IMR-90 (cell line): ENCODE results near the gene CFAP61. TPM values are rescaled to one million over a fixed set of nuclear protein-coding genes. Genes with fewer than 3 reads are reported as not detected.

Experiments used
- ATAC-seq: fragments of 200-7000 bp; cut with Tn5 transposase; 2 replicates; pipeline ENCODE4 v1.9.1; 2020; ENCODE audit warnings: low read depth, mild to moderate bottlenecking, moderate library complexity
- BruUV-seq: library from RNA; stranded (reverse); fragments of 400-500 nt; replicated peaks from 2 replicates; lab custom pipeline; 2021; lab: Mats Ljungman, UMichigan
- CTCF ChIA-PET: fragments of 300-600 bp; formaldehyde crosslinking; extraction: SDS; loops from one replicate; lab custom pipeline; 2021; ENCODE audit warnings: antibody characterized with exemption; lab: Yijun Ruan, JAX
- POLR2A ChIA-PET: fragments of 300-600 bp; sonication (Branson Sonifier 250); formaldehyde crosslinking; loops from one replicate; lab custom pipeline; 2022; ENCODE audit warnings: antibody characterized with exemption; ENCODE audit not compliant: unreplicated experiment; lab: Charles Lee
- DNase-seq: peaks from one replicate; pipeline ENCODE4 v3.0.0; 2013
- H2AFZ ChIP-seq: replicated peaks from 2 replicates; pipeline ENCODE3; 2013; ENCODE audit warnings: low read length, mild to moderate bottlenecking; ENCODE audit not compliant: poor library complexity
- H2AK5ac ChIP-seq: 2 replicates; pipeline ENCODE4 v1.6.1; 2013; ENCODE audit warnings: low read depth, low read length, inconsistent platforms
- H2AK9ac ChIP-seq: replicated peaks from 2 replicates; pipeline ENCODE3; 2013; ENCODE audit warnings: mild to moderate bottlenecking, low read depth, low read length, moderate library complexity; ENCODE audit not compliant: poor library complexity
- H2BK120ac ChIP-seq: 2 replicates; pipeline ENCODE4 v1.6.1; 2013; ENCODE audit warnings: low read depth, low read length, inconsistent platforms
- H2BK15ac ChIP-seq: 3 replicates; pipeline ENCODE4 v1.6.1; 2013; ENCODE audit warnings: low read depth, low read length, inconsistent platforms
- H2BK20ac ChIP-seq: 2 replicates; pipeline ENCODE4 v1.6.1; 2013; ENCODE audit warnings: low read depth, mild to moderate bottlenecking, inconsistent platforms, low read length, moderate library complexity
- H2BK5ac ChIP-seq: 2 replicates; pipeline ENCODE4 v1.6.1; 2013; ENCODE audit warnings: mild to moderate bottlenecking, low read depth, low read length, inconsistent platforms; ENCODE audit not compliant: poor library complexity, severe bottlenecking
- H3K14ac ChIP-seq: replicated peaks from 2 replicates; pipeline ENCODE4 v1.6.1; 2013; ENCODE audit warnings: low read depth, low read length, inconsistent platforms
- H3K18ac ChIP-seq: 2 replicates; pipeline ENCODE4 v1.6.1; 2013; ENCODE audit warnings: low read depth, low read length, control low read depth
- H3K23ac ChIP-seq: 2 replicates; pipeline ENCODE4 v1.6.1; 2013; ENCODE audit warnings: low read depth, low read length, inconsistent platforms
- H3K27ac ChIP-seq: 2 replicates; pipeline ENCODE4 v1.5.1; 2013; ENCODE audit warnings: mild to moderate bottlenecking, control low read depth, low read length; ENCODE audit not compliant: insufficient read depth
- H3K27me3 ChIP-seq: 2 replicates; pipeline ENCODE4 v1.6.1; 2013; ENCODE audit warnings: low read length; ENCODE audit not compliant: control insufficient read depth, insufficient read depth
- H3K36me3 ChIP-seq: 2 replicates; pipeline ENCODE4 v1.6.1; 2013; ENCODE audit warnings: low read length, mixed read lengths; ENCODE audit not compliant: control insufficient read depth, insufficient read depth
- H3K4ac ChIP-seq: 2 replicates; pipeline ENCODE4 v1.6.1; 2013; ENCODE audit warnings: low read depth, low read length, inconsistent platforms
- H3K4me1 ChIP-seq: 2 replicates; pipeline ENCODE4 v1.6.1; 2013; ENCODE audit warnings: low read length, mixed read lengths; ENCODE audit not compliant: control insufficient read depth, insufficient read depth
- H3K4me2 ChIP-seq: 2 replicates; pipeline ENCODE4 v1.6.1; 2013; ENCODE audit warnings: low read depth, mild to moderate bottlenecking, control low read depth, low read length, moderate library complexity
- H3K4me3 ChIP-seq: 2 replicates; pipeline ENCODE4 v1.5.1; 2013; ENCODE audit warnings: low read depth, mild to moderate bottlenecking, control low read depth, low read length, moderate library complexity; ENCODE audit not compliant: insufficient read depth
- H3K56ac ChIP-seq: 2 replicates; pipeline ENCODE4 v1.6.1; 2013; ENCODE audit warnings: low read length, inconsistent platforms; ENCODE audit not compliant: insufficient read depth; ENCODE audit errors: extremely low read depth
- H3K79me1 ChIP-seq, 2 experiments: 2 replicates each; pipeline ENCODE4 v1.6.1; 2013; ENCODE audit warnings: low read length in 2 of 2, inconsistent platforms in 1 of 2, low read depth in 1 of 2
- H3K9ac ChIP-seq: 2 replicates; pipeline ENCODE4 v1.6.1; 2013; ENCODE audit warnings: low read depth, low read length, control low read depth
- H3K9me1 ChIP-seq: 2 replicates; pipeline ENCODE4 v1.6.1; 2013; ENCODE audit warnings: low read length, inconsistent platforms; ENCODE audit not compliant: insufficient read depth
- H3K9me3 ChIP-seq: 2 replicates; pipeline ENCODE4 v1.6.1; 2013; ENCODE audit warnings: low read length; ENCODE audit not compliant: control insufficient read depth, insufficient read depth
- H4K20me1 ChIP-seq: 2 replicates; pipeline ENCODE4 v1.6.1; 2013; ENCODE audit warnings: low read length, inconsistent platforms; ENCODE audit not compliant: insufficient read depth
- H4K5ac ChIP-seq: 2 replicates; pipeline ENCODE4 v1.6.1; 2013; ENCODE audit warnings: mild to moderate bottlenecking, low read depth, low read length, control low read depth
- H4K8ac ChIP-seq, 2 experiments: 2 replicates each; pipeline ENCODE4 v1.6.1; 2013; ENCODE audit warnings: low read depth in 2 of 2, low read length in 2 of 2, control low read depth in 1 of 2, inconsistent platforms in 1 of 2
- H4K91ac ChIP-seq: 2 replicates; pipeline ENCODE4 v1.6.1; 2013; ENCODE audit warnings: low read depth, low read length, inconsistent platforms; ENCODE audit not compliant: insufficient read depth
- BHLHE40 ChIP-seq: fragments of 150-350 bp; IDR thresholded peaks from 2 replicates; pipeline ENCODE4 v1.6.1; 2016; ENCODE audit warnings: mild to moderate bottlenecking, low read depth, low read length
- CEBPB ChIP-seq: IDR thresholded peaks from 2 replicates; pipeline ENCODE4 v1.6.1; 2012; ENCODE audit warnings: low read depth, low read length, improper control_type of control experiment
- CHD1 ChIP-seq: IDR thresholded peaks from 2 replicates; pipeline ENCODE4 v1.6.1; 2012; ENCODE audit warnings: low read depth, low read length, improper control_type of control experiment
- FOS ChIP-seq: fragments of 150-350 bp; IDR thresholded peaks from 2 replicates; pipeline ENCODE4 v1.6.1; 2016; ENCODE audit warnings: low read depth, low read length
- MAFK ChIP-seq: IDR thresholded peaks from 2 replicates; pipeline ENCODE4 v1.6.1; 2012; ENCODE audit warnings: low read depth, low read length, improper control_type of control experiment
- MAZ ChIP-seq: IDR thresholded peaks from 2 replicates; pipeline ENCODE4 v1.6.1; 2012; ENCODE audit warnings: low read depth, mild to moderate bottlenecking, low read length, improper control_type of control experiment, moderate library complexity, borderline replicate concordance
- MXI1 ChIP-seq: IDR thresholded peaks from 2 replicates; pipeline ENCODE4 v1.6.1; 2012; ENCODE audit warnings: low read depth, mild to moderate bottlenecking, low read length, moderate library complexity, borderline replicate concordance
- NFE2L2 ChIP-seq: fragments of 150-350 bp; IDR thresholded peaks from 2 replicates; pipeline ENCODE4 v1.6.1; 2016; ENCODE audit warnings: low read depth, mild to moderate bottlenecking, low read length
- POLR2A ChIP-seq: IDR thresholded peaks from 2 replicates; pipeline ENCODE4 v1.6.1; 2012; ENCODE audit warnings: mild to moderate bottlenecking, low read depth, low read length
- RAD21 ChIP-seq: IDR thresholded peaks from 2 replicates; pipeline ENCODE4 v1.6.1; 2012; ENCODE audit warnings: low read length, improper control_type of control experiment
- RCOR1 ChIP-seq: IDR thresholded peaks from 2 replicates; pipeline ENCODE4 v1.6.1; 2012; ENCODE audit warnings: mild to moderate bottlenecking, low read length, improper control_type of control experiment; ENCODE audit not compliant: insufficient replicate concordance
- RFX5 ChIP-seq: IDR thresholded peaks from 2 replicates; pipeline ENCODE4 v1.8.0; 2012; ENCODE audit warnings: low read depth, mild to moderate bottlenecking, low read length, moderate library complexity
- SMC3 ChIP-seq: fragments of 150-350 bp; IDR thresholded peaks from 2 replicates; pipeline ENCODE4 v1.6.1; 2016; ENCODE audit warnings: low read depth, mild to moderate bottlenecking, antibody characterized with exemption, low read length, moderate library complexity
- USF2 ChIP-seq: fragments of 150-350 bp; IDR thresholded peaks from 2 replicates; pipeline ENCODE4 v1.6.1; 2017; ENCODE audit warnings: mild to moderate bottlenecking, antibody characterized with exemption, low read length, low read depth
- WGBS, 2 experiments: methylation state at CpG; one replicate each; pipeline versions ENCODE4 v1.1.5 to v1.1.7; 2013; ENCODE audit warnings: missing lambda C conversion rate in 2 of 2; ENCODE audit not compliant: insufficient read length in 1 of 2; ENCODE audit errors: extremely low coverage in 2 of 2; 5-methylcytosine and 5-hydroxymethylcytosine counted together
- dilution Hi-C: fragments of 300-500 bp; cut with HindIII; formaldehyde crosslinking; loops from one replicate; pipeline ENCODE4 v1.14.3; 2018; ENCODE audit warnings: low sequenced_read_pairs; ENCODE audit not compliant: unreplicated experiment
- in situ Hi-C: fragments of 300-500 bp; cut with MboI; formaldehyde crosslinking; loops from 3 replicates; pipeline ENCODE4 v1.14.3; 2019; ENCODE audit warnings: low sequenced_read_pairs, inconsistent platforms, mixed read lengths
- intact Hi-C: fragments of 100-400 bp; cut with micrococcal nuclease; formaldehyde crosslinking; loops from 2 replicates; pipeline ENCODE4 v1.10.0; 2022
- polyA plus RNA-seq, 3 experiments: library from polyadenylated mRNA; depleted of rRNA; stranded (reverse); fragments of >200 nt; gene quantifications; 2 replicates each; pipeline ENCODE4 v1.2.3, GENCODE V29; 2012; ENCODE audit warnings: low replicate concordance in 1 of 3
- total RNA-seq: library from RNA; depleted of rRNA; stranded (reverse); fragments of >200 nt; gene quantifications from 2 replicates; pipeline ENCODE4 v1.2.3, GENCODE V29; 2012
- TF ChIP-seq, protein P1 (sequence below): fragments of 150-350 bp; IDR thresholded peaks from 2 replicates; pipeline ENCODE4 v1.6.1; 2016; ENCODE audit warnings: low read depth, mild to moderate bottlenecking, low read length, moderate library complexity, borderline replicate concordance
- TF ChIP-seq, protein P2 (sequence below): conservative IDR thresholded peaks from 2 replicates; pipeline ENCODE4 v1.5.1; 2012; ENCODE audit warnings: mild to moderate bottlenecking, low read depth, low read length, improper control_type of control experiment

CFAP61 gene
- total and polyA plus RNA-seq, 2 of the 4 experiments (the other 2 are of a cell fraction), result 0.07 TPM; not detected in 1

DNA sequence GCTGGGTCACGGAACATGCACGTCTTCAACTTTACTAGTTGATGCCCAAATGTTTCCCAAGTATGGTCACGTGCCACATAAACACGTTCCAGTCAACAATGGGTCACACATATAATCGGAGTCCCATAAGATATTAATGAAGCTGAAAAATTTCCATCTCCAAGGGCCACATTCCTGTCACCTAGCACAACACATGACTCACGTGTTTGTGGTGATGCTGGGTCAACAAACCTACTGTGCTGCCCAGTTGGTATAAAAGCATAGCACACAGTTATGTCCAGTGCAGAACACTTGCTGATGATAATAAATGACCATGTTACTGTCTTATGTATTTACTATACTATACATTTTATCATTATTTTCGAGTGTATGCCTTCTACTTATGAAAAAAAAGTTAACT is 247.6 kb downstream of the CFAP61 start:
- H2AK9ac ChIP-seq, result no peak overlapping the region
- no peak overlapping the region for H3K4me3 ChIP-seq
- H2AK5ac ChIP-seq, result no peak overlapping the region
- H2AFZ ChIP-seq, result no peak overlapping the region
- no TSS peak for BruUV-seq
- no peak overlapping the region for H4K91ac ChIP-seq
- no peaks in the 10 kb centered on the region for H3K9me3 ChIP-seq
- no peak overlapping the region for H3K4ac ChIP-seq
- H4K8ac ChIP-seq, result no peak overlapping the region
- no peak overlapping the region for H3K56ac ChIP-seq
- H3K23ac ChIP-seq, result no peak overlapping the region
- no peak overlapping the region for H3K27ac ChIP-seq
- no peak overlapping the region for H2BK120ac ChIP-seq
- no peak overlapping the region for H2BK5ac ChIP-seq
- no peak overlapping the region for H2BK20ac ChIP-seq
- DNase-seq, result no peak
- CTCF ChIA-PET, result no interaction called here
- no peaks in the 10 kb centered on the region for H3K4me1 ChIP-seq
- H3K18ac ChIP-seq, result no peak overlapping the region
- no peaks in the 10 kb centered on the region for H4K20me1 ChIP-seq
- in situ Hi-C loops (no loop called here), intact Hi-C loops (no loop called here), dilution Hi-C loops (no loop called here)
- H3K27me3 ChIP-seq, result no peaks in the 10 kb centered on the region; the same call in 1 of the 2 replicates
- H3K79me1 ChIP-seq, result no peaks in the 10 kb centered on the region
- no peak for ATAC-seq
- no peak overlapping the region for H4K5ac ChIP-seq
- TF ChIP-seq SMC3 (no peak), BHLHE40 (no peak), RCOR1 (no peak), RAD21 (no peak), USF2 (no peak), FOS (no peak), RFX5 (no peak), CEBPB (no peak), NFE2L2 (no peak), MAZ (no peak), MXI1 (no peak), CHD1 (no peak), POLR2A (no peak), MAFK (no peak)
- TF ChIP-seq, protein P1, sequence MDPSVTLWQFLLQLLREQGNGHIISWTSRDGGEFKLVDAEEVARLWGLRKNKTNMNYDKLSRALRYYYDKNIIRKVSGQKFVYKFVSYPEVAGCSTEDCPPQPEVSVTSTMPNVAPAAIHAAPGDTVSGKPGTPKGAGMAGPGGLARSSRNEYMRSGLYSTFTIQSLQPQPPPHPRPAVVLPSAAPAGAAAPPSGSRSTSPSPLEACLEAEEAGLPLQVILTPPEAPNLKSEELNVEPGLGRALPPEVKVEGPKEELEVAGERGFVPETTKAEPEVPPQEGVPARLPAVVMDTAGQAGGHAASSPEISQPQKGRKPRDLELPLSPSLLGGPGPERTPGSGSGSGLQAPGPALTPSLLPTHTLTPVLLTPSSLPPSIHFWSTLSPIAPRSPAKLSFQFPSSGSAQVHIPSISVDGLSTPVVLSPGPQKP, result no peak
- TF ChIP-seq, protein P2, sequence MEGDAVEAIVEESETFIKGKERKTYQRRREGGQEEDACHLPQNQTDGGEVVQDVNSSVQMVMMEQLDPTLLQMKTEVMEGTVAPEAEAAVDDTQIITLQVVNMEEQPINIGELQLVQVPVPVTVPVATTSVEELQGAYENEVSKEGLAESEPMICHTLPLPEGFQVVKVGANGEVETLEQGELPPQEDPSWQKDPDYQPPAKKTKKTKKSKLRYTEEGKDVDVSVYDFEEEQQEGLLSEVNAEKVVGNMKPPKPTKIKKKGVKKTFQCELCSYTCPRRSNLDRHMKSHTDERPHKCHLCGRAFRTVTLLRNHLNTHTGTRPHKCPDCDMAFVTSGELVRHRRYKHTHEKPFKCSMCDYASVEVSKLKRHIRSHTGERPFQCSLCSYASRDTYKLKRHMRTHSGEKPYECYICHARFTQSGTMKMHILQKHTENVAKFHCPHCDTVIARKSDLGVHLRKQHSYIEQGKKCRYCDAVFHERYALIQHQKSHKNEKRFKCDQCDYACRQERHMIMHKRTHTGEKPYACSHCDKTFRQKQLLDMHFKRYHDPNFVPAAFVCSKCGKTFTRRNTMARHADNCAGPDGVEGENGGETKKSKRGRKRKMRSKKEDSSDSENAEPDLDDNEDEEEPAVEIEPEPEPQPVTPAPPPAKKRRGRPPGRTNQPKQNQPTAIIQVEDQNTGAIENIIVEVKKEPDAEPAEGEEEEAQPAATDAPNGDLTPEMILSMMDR, result no peak
- no peaks in the 10 kb centered on the region for H3K9me1 ChIP-seq
- H3K36me3 ChIP-seq, result no peaks in the 10 kb centered on the region
- 80% methylated on average over 1 of the region's 7 CpGs; no CpG with 5 or more reads in 1 of the 2 experiments for WGBS, 2 experiments
- H3K4me2 ChIP-seq, result no peak overlapping the region
- POLR2A ChIA-PET, result interaction anchor here (0.6 kb wide), 1 partner anchor 33 kb away, joined by 3 read pairs; no protein-coding TSS in a partner anchor
- no peak overlapping the region for H3K9ac ChIP-seq
- no peak overlapping the region for H3K14ac ChIP-seq
- H2BK15ac ChIP-seq, result no peak overlapping the region
